ENCODE measurements around the gene APOF. TPM values are rescaled to one million over a fixed set of nuclear protein-coding genes. Genes with fewer than 3 reads are reported as not detected.

Gene APOF
- total RNA-seq, 1 experiment from 2014 or later: 0.17 TPM

DNA sequence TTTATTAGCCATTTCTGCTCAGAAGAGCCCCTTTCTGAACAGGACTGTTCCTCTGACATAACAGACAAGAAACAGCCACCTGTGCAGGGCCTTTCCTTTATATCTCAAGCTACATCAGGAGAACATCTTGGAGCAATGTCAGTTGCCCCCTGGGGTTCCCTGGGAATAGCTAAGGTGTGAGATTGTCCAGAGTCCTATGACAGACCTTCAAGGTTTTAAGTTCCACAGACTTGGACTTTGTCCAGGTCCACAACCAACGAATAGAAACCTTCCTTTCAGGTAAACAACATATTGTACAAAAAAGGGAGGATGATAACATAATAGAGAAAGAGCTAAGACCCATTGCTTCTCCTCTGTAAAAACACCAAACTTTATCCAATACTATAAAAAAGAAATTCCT is 21.0 kb downstream of the APOF start:
- RAD21 ChIA-PET (ENCODE audit: low non-redundant PET in 1 of 2, low total read pairs in 2 of 2, uncharacterized antibody in 2 of 2, unreplicated experiment in 2 of 2): no interaction called here
- H3K4me3 ChIP-seq (replicated peaks in 1 of 2; ENCODE audit: low read depth in 1 of 2, low read length in 2 of 2): no peak overlapping the region
- TF ChIP-seq YY1 (IDR thresholded peaks at IDR 0.05; ENCODE audit: extremely low read depth, insufficient replicate concordance, low read depth, low read length): no peak
- no peak for TF ChIP-seq CBX3 (IDR thresholded peaks at IDR 0.05; ENCODE audit: low read depth)
- TF ChIP-seq REST (IDR thresholded peaks at IDR 0.05; ENCODE audit: low read depth): no peak
- TF ChIP-seq MAX (IDR thresholded peaks at IDR 0.05): no peak
- TF ChIP-seq, protein P1, sequence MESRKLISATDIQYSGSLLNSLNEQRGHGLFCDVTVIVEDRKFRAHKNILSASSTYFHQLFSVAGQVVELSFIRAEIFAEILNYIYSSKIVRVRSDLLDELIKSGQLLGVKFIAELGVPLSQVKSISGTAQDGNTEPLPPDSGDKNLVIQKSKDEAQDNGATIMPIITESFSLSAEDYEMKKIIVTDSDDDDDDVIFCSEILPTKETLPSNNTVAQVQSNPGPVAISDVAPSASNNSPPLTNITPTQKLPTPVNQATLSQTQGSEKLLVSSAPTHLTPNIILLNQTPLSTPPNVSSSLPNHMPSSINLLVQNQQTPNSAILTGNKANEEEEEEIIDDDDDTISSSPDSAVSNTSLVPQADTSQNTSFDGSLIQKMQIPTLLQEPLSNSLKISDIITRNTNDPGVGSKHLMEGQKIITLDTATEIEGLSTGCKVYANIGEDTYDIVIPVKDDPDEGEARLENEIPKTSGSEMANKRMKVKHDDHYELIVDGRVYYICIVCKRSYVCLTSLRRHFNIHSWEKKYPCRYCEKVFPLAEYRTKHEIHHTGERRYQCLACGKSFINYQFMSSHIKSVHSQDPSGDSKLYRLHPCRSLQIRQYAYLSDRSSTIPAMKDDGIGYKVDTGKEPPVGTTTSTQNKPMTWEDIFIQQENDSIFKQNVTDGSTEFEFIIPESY (IDR thresholded peaks at IDR 0.05; ENCODE audit: extremely low read depth, insufficient replicate concordance, low read length): no peak
- no peak for TF ChIP-seq JUND (IDR thresholded peaks at IDR 0.05)
- no peak for TF ChIP-seq RAD21 (IDR thresholded peaks at IDR 0.05; ENCODE audit: low read depth)
- no peak for TF ChIP-seq TCF7L2 (IDR thresholded peaks at IDR 0.05; ENCODE audit: borderline replicate concordance, extremely low read depth, insufficient read depth, insufficient read length)
- TF ChIP-seq SIN3A (IDR thresholded peaks at IDR 0.05; ENCODE audit: low read depth): no peak
- no peak for TF ChIP-seq SP1 (IDR thresholded peaks at IDR 0.05; ENCODE audit: low read depth)
- TF ChIP-seq EZH2phosphoT487 (IDR thresholded peaks at IDR 0.05; ENCODE audit: borderline replicate concordance): no peak
- TF ChIP-seq CTCF (IDR thresholded peaks at IDR 0.05 in 2 of 3, conservative IDR thresholded peaks at IDR 0.05 in 1 of 3; ENCODE audit: borderline replicate concordance in 1 of 3, insufficient read depth in 1 of 3, low read depth in 2 of 3, low read length in 2 of 3): no peak
- TF ChIP-seq SRF (IDR thresholded peaks at IDR 0.05; ENCODE audit: low read depth): no peak
- H3K4me2 ChIP-seq (ENCODE audit: low read length): no peak overlapping the region
- H3K9me3 ChIP-seq (ENCODE audit: control insufficient read depth in 1 of 2, insufficient read depth in 1 of 2, low read depth in 1 of 2, low read length in 2 of 2): no peaks in the 10 kb centered on the region
- CTCF ChIA-PET: no interaction called here
- H4K20me1 ChIP-seq (ENCODE audit: insufficient read depth): no peaks in the 10 kb centered on the region
- ATAC-seq (no peak), DNase-seq (ENCODE audit: low read depth, low spot score) (no peak)
- no peaks in the 10 kb centered on the region for H3K79me2 ChIP-seq (ENCODE audit: insufficient read depth, low read length)
- peaks cover 4 to 7% of the 10 kb centered on the region in 2 experiments; a peak in 3 of 4 replicates for H3K36me3 ChIP-seq (ENCODE audit: control insufficient read depth in 1 of 2, insufficient read depth in 2 of 2, low read length in 2 of 2)
- no peak overlapping the region for H2AFZ ChIP-seq (ENCODE audit: low read depth, low read length, poor library complexity, severe bottlenecking)
- POLR2A ChIA-PET: interaction anchor here (0.7 kb wide), 2 partner anchors 18 to 65 kb away, joined by 3 read pairs; partner anchors contain the start of gene STAT2
- no peaks in the 10 kb centered on the region for H3K27me3 ChIP-seq (ENCODE audit: insufficient read depth, low read length)
- H3K9me2 ChIP-seq (ENCODE audit: insufficient read depth): no peaks in the 10 kb centered on the region
- BruUV-seq (replicated peaks): no TSS peak
- H3K9ac ChIP-seq (ENCODE audit: low read length): no peak overlapping the region
- H3K27ac ChIP-seq (ENCODE audit: low read depth, low read length): no peak overlapping the region
- intact Hi-C loops (cut with micrococcal nuclease): no loop called here
- no peaks in the 10 kb centered on the region; a peak in 1 of 4 replicates for H3K4me1 ChIP-seq (ENCODE audit: control insufficient read depth in 1 of 2, insufficient read depth in 2 of 2, low read length in 2 of 2)
